ENCODE data around the gene HAUS1.
A peak's percentile ranks its signal among the peaks of the same experiment; 100 is the strongest.
"Not testable (repeated sequence)": the region's sequence is repeated elsewhere in the genome, so short reads cannot be mapped to it uniquely, and the experiment has no call there.

The HAUS1 gene

DNA sequence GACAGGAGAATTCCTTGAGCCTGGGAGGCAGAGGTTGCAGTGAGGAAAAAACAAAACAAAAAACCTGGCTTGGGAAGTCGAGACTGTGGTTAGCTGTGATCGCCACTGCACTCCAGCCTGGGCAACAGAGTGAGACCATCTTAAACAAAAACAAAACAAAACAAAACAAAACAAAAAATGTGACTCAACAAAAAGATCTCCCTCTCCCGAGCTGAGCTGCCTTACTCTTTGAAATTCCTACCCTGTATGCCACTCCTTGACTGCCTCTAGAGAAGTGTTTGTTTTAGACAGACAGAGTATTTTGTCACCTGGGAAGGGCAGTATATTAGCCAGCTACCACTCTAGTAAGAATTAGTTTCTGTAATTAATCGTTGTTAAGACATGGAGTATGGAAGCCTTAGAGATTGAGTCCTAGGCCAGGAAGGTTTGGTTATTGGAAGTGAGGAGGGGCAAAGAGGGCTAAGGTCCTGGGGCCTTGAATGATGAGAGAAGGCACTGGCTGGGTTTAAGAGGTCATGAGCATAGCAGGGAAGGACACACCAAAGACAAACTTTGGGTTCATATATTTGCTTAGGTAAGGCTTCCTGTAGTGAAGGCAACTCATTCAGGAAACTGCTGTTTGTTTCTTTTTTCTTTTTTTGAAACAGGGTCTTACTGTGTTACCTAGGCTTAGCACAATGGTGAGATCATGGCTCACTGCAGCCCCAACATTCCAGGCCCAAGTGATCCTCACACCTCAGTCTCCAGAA, 56.0 kb downstream of the HAUS1 start:
- no peak for DNase-seq

DNA sequence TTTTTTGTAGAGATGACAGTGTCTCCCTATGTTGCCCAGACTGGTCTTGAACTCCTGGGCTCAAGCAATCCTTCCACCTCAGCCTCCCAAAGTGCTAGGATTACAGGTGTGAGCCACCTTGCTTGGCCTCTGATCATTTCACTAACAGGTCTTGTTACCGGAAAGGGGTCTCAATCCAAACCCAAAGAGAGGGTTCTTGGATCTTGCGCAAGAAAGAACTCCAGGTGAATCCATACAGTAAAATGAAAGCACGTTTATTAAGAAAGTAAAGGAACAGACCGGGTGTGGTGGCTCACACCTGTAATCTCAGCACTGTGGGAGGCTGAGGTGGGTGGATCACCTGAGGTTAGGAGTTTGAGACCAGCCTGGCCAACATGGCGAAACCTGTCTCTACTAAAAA, 56.7 kb downstream of the HAUS1 start:
- DNase-seq: not testable (repeated sequence)

DNA sequence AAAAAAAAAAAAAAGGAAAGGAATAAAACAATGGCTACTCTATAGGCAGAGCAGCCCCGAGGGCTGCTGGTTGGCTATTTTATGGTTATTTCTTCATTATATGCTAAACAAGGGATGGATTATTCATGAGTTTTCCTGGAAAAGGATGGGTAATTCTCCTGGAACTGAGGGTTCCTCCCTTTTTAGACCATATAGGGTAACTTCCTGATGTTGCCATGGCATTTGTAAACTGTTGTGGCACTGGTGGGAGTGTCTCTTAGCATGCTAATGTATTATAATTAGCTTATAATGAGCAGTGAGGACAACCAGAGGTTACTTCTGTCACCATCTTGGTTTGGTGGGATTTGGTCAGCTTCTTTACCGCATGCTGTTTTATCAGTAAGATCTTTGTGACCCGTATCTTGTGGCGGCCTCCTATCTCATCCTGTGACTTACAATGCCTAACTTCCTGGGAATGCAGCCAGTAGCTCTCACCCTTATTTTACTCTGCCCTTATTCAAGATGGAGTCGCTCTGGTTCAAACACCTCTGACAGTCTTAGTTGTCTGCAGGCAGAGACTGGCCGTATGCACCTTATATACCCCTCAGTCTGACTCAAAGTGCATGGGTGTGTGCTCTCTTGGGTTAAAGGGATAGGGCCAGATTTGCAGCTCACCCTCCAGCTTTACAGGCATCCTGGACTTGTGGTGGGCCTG, 57.7 kb downstream of the HAUS1 start:
- no peak for DNase-seq

DNA sequence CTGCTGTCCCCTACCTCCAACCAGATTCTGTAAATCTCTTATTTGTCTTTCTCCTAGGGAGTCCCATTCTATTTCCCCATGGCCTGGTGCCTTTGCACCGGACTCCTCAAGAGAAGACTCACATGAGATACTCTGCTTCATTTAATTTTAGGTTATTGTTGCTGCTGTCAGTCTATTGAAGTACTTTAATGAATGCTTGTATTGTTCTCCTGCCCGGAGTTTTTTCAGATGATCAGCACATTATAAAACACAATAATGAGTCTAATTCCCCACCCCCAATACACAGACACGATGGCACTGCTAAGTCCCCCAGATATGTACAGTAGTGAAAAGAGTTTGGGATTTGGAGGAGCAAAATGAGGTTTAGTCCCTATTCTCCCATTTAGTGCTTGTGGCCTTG, 58.9 kb downstream of the HAUS1 start:
- no peak for DNase-seq

DNA sequence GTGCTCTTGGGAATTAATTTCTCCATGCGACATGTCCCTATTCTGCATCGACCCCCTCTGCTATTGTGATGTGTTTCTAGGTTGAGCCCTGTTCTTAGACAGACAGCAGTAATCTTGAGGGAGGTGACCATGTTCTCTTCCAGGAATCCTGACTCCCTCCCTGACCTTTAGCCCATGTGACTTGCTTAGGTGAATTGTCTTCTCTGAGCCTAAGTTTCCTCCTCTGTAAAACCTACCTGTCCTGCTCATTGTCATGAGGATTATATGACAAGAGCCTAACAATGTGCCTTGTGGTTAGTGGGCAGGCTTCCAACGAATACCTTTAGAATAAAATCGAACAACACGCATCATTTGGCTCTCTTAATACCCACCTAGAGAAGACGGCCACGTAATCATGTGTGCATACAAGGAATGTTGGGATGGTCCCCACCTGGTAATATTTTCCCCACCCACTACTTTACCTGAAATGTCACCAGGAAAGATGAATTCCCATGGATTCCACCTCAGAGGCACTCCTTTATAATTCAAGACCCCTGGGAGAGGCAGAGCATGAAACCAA, 59.8 kb downstream of the HAUS1 start:
- DNase-seq: no peak

DNA sequence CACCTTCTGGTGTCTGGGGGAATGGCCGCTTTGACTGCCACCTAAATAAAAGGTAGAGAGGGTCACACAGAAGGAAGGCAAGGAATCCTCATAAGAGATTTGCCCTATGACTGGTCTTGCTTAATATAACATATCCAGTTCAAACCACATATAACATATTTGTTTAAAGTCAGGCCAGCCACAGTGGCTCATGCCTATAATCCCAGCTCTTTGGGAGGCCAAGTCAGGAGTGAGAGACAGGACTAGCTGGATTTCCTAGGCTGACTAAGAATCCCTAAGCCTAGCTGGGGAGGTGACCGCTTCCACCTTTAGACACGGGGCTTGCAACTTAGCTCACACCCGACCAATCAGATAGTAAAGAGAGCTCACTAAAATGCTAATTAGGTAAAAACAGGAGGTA, 60.3 kb downstream of the HAUS1 start:
- DNase-seq: not testable (repeated sequence)

DNA sequence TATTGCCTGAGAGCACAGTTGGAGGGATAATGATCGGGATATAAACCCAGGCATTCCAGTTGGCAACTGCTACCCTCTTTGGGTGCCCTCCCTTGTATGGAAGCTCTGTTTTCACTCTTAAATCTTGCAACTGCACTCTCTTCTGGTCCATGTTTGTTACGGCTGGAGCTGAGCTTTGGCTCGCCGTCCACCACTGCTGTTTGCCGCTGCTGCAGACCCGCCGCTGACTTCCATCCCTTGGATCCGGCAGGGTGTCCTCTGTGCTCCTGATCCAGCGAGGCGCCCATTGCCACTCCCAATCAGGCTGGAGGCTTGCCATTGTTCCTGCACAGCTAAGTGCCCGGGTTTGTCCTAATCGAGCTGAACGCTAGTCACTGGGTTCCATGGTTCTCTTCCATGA, 60.7 kb downstream of the HAUS1 start:
- DNase-seq: no peak

DNA sequence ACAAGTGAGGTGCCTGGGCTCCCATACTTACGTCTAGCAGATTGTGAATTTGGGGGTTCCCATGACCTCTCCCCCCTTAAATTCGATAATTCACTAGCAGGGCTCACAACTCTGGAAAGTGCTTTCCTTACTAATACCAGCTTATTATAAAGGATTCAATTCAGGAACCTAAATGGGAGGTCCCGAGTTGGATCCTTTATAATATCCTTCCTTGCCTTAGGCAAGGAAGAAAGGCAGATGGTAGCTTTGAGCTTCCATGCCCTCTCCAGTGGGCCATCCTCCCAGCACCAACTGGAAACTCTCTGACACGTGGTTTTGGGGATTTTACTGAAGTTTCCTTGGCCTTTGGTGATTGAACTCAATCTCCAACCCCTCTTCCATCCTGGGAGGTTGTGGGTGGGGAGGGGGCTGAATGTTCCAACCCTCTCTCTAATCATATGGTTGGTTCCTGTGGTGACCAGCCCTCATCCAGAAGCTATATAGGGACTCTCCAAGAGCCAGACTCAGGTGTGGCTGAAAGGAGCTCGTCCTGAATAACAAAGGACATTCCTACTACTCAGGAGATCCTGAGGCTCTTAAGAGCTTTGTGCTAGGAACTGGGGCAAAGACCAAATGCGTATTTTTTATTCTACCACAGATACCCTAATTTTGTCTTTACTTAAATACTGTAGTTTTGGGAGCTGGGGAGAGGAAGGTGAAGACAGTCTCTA, 62.2 kb downstream of the HAUS1 start:
- no peak for DNase-seq

DNA sequence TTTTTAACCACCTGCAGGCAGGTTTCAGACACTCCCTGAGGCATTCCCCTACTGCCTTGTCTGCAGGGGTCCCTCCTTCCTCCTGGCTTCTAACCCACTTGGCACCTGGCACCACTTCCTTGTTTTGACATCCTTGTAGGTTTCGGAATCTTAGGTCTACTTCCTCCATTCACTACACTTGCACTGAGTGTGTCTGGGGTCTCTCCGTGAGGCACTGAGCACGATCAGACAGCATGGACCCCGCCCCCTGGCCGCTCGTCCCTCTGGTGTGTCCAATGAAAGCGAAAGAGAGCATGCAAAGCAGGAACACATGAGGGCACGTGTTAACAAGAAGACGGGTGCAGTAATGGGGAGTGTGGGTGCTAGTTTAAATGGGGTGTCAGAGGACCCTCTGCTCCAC, 63.8 kb downstream of the HAUS1 start:
- DNase-seq: no peak

DNA sequence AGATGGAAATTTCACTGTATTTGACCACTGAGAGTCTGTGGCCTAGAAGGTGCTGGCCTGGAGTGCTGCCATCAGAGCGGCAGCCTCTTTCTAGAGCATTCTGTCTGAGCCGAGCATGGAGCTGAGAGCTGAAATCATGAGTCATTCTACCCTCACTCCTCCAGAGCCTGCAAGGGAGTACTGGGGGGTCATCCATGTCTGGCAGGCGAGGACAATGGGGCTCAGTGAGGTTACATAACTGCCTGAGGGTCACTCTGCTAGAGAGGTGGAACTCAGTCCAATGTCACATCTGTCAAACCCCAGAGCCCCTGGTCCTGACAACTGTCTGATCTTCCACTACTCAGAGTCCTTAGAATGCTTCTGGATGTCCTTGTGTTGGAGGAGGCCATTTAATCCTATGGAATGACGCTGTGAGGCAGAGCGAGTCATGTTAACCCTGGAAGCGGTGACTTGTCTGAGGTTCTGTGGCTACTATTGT, 65.3 kb downstream of the HAUS1 start:
- no peak for DNase-seq

DNA sequence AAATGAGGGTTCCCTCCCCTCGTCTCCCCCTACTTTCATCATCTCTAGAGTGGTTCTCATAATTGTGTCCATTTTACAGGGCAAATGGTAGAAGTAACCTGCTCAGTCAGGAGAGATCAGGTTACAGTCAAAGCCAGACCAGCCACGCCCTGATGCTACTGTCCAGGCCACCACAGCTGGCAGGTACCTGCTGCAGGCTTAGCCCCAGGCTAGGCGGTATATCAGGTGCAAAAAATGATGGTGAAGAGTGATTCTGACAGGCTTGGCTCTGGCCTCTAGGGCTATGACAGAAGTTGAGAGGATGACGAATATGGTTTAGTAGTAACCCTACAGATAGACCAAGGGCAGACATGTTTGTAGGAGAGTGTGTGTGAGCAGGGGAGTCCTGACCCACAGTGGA, 67.1 kb downstream of the HAUS1 start:
- no peak for DNase-seq

DNA sequence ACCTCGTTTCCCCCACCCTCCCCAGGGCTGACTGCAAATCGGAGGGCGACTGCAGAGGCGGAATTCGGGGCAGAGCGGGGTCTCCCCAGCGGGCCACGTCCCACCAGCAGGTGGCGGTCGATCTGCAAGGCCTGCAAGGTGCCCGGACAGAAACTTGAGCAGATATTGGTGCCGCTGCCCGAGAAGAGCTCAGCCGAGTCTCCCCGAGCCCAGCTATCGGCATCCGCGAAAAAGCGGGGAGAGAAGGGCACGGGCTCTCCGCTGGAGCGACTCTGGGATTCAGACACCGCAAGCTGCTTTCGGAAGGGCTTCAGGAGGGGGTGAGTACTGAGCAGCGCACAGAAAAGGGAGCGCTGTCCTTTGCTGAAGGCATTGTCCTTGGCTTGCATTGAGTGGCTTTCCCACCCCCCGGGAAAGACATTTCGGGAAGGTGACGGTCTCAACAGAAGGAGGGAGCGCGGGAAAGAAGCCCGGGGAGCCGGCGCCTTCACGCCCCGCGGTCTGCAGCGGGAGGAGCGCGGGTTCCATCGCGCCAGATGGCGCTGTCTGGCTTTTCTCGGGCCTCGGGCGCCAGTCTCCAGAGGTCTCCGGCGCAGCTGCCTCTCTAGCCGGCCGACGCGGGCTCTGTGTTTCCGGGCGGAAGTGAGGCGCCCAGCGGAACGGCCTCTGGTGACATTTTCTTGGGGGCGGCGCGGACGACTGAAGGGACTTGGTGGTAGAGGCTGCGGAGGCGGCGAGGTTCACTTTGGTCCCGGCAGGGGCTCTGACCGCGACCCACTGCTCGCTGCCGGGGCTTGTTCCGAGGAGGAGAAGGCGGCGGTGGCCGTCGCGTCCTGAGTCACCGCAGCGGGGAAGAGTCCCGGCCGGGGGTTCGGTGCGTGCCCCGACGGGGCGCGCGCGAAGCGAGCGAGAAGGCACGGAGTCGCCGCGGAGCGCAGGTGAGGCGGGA, 69.5 kb downstream of the HAUS1 start:
- DNase-seq: peak; percentile 66

DNA sequence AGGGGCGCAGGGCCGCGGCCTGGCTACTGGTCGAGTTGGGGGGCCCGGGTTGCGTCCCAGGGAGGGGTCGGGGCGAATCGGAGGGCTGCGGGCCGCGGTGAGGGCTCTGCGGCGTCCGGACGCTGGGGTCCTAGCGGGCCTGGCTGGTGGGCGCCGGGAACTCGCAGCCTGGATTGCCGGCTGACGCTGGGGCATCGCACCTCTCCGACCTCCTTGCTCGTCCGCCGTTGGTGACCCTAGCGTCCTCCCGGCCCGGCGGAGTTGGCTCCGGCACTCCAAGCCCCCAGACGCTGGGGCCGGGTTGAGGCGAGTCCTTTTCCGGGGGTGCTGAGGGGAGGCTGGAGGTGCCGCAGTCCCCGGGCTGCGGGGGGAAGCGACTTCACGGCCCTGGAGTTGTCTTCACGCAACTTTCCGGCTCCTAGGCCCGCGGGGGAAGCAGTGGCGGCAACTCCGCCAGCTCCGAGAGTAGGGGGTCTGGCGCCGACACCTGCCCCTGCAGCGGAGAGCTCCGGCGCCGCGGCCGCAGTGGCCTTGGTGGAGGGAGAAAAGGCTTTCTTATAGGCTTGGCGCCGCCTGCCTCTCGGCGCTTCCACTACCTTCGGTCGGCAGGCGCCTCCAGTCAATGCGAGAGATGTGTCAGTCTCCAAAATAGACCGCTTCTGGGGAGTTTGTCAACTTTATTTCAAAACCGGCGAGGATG, 70.3 kb downstream of the HAUS1 start:
- no peak for DNase-seq

DNA sequence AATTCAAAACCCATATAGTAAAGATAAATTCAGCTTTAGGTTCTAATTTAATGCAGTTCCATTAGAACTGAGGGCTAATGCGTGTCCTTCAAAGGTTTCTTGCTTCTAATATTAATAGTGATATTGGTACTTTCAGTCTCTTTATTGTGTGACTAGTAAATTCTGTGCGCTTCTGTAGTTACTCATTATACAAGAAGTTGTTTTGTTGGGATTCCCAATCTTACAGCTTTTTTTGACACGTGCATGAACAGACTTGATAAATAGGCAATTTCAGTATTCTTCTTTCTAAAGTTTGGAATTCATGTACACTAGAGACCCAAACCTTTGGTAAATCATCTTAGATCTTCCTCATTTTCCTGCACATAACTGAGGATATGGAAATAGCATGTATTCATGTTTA, 71.8 kb downstream of the HAUS1 start:
- no peak for DNase-seq
